Esophagus muscularis mucosa (tissue), 4 donors: ENCODE measurements around the gene RYR1. TPM values are rescaled to one million over a fixed set of nuclear protein-coding genes. Genes with fewer than 3 reads are reported as not detected.

Experiments
- DNase-seq: peaks from one replicate; pipeline ENCODE4 v3.0.0-alpha.2; 2017; ENCODE audit errors: extremely low spot score
- H3K27ac ChIP-seq, 4 donors: fragments of 200-600 bp; sonication (generic); replicated peaks in 1 of 4; 1 replicate in 3 of 4; 2 replicates in 1 of 4; pipeline ENCODE4 v1.5.1; 2016 to 2019; ENCODE audit warnings: mild to moderate bottlenecking in 1 of 4
- H3K27me3 ChIP-seq, 4 donors: fragments of 200-600 bp; sonication (generic); one replicate each; pipeline versions ENCODE4 v1.5.1 to v1.6.0; 2016 to 2019
- H3K36me3 ChIP-seq, 4 donors: fragments of 200-600 bp; sonication (generic); one replicate each; pipeline ENCODE4 v1.5.1; 2016 to 2019
- H3K4me1 ChIP-seq, 4 donors: fragments of 200-600 bp; sonication (generic); one replicate each; pipeline ENCODE4 v1.5.1; 2016 to 2019
- H3K4me3 ChIP-seq, 4 donors: fragments of 200-600 bp; sonication (generic); 1 replicate in 2 of 4; 2 replicates in 2 of 4; pipeline ENCODE4 v1.5.1; 2016 to 2019; ENCODE audit warnings: mild to moderate bottlenecking in 4 of 4, moderate library complexity in 1 of 4
- H3K9me3 ChIP-seq, 4 donors: fragments of 200-600 bp; sonication (generic); 1 replicate in 3 of 4; 2 replicates in 1 of 4; pipeline ENCODE4 v1.5.1; 2016 to 2019
- EP300 ChIP-seq: sonication (generic); formaldehyde crosslinking; IDR thresholded peaks from one replicate; pipeline ENCODE4 v1.6.1; 2017; ENCODE audit warnings: antibody characterized with exemption
- POLR2A ChIP-seq: fragments of 450-650 bp; IDR thresholded peaks from one replicate; pipeline ENCODE4 v1.6.1; 2017; ENCODE audit warnings: antibody characterized with exemption, moderate library complexity, mild to moderate bottlenecking, low read depth
- POLR2AphosphoS5 ChIP-seq, 2 donors: sonication (generic); formaldehyde crosslinking; IDR thresholded peaks; one replicate each; pipeline ENCODE4 v1.6.1; 2017; ENCODE audit warnings: antibody characterized with exemption in 2 of 2
- WGBS: methylation state at CpG from one replicate; pipeline ENCODE4 v1.1.5; 2018; 5-methylcytosine and 5-hydroxymethylcytosine counted together
- intact Hi-C: fragments of 100-400 bp; cut with DNase I; formaldehyde crosslinking; loops from one replicate; pipeline ENCODE4 v1.15.1; 2023
- total RNA-seq, 4 donors: library from RNA; depleted of rRNA; stranded (reverse); fragments of >200 nt; gene quantifications; one replicate each; pipeline versions ENCODE4 v1.1.0 to v1.2.1, GENCODE V29; 2016
- TF ChIP-seq, protein P1 (sequence below), 3 experiments: fragments of 200-600 bp in 2 of 3; fragments of 450-650 bp in 1 of 3; sonication (generic) in 2 of 3; IDR thresholded peaks; one replicate each; pipeline ENCODE4 v1.5.1; 2017 to 2019; ENCODE audit warnings: antibody characterized with exemption in 3 of 3, mild to moderate bottlenecking in 2 of 3, moderate library complexity in 1 of 3

Gene RYR1
- total RNA-seq, 4 donors from 2014 or later, result 0.99 to 4.0 (median 2.7) TPM

DNA sequence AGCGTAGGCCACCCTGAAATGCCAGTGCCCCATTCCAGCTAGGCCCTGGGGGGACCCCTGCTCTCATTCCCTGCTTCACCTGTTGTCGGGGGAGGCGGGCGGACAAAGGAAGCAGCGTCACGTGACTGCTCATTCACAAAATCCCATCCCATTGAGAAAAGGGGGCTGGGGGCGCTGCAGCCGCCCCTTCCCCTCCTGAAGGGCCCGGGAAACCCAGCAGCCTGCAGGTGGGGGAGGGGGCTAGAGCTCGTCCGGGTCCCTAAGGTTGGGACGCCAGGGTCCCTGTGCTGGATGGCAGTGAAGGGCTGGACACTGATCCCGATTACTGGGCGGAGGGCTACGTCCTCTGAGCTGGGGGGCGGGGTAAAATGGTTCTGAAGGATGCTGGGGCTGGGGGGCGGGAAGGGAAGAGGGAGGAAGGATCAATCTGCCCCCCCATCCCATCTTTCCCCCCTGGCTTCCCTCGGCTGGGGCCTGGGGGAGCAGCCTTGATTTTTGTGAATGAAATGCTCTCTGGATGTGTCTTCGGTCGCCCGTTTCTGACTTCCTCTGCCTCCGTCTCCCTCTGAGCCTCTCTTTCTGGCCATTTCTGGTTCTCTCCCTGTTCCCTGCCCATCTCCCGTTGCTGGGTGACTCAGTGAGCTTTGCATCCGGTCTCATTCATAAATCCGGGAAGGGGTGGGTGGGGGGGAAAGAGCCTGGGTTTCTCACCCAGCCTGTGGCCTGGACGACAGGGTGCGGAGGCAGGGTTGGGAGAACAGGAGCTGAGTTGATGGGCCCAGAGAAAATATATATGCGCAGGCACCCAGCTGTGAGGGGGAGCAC is 44.2 kb upstream of the RYR1 start:
- Histone ChIP-seq H3K4me3 (peak overlapping the region; percentile 49 to 72 (median 58)), H3K9me3 (no peaks in the 10 kb centered on the region), H3K36me3 (peaks cover 4 to 22% (median 21%) of the 10 kb centered on the region in 4 donors), H3K27me3 (peaks cover 0 to 56% (median 6%) of the 10 kb centered on the region in 4 donors), H3K4me1 (peaks cover 33 to 47% (median 43%) of the 10 kb centered on the region in 4 donors), H3K27ac (peak overlapping the region; percentile 40 to 75 (median 72))
- intact Hi-C loops, result no loop called here
- 8% methylated on average over 23 of the region's 28 CpGs for WGBS
- no peak for DNase-seq
- TF ChIP-seq EP300 (no peak), POLR2A (no peak), POLR2AphosphoS5 (IDR thresholded peaks at IDR 0.05) (no peak)
- TF ChIP-seq, protein P1, sequence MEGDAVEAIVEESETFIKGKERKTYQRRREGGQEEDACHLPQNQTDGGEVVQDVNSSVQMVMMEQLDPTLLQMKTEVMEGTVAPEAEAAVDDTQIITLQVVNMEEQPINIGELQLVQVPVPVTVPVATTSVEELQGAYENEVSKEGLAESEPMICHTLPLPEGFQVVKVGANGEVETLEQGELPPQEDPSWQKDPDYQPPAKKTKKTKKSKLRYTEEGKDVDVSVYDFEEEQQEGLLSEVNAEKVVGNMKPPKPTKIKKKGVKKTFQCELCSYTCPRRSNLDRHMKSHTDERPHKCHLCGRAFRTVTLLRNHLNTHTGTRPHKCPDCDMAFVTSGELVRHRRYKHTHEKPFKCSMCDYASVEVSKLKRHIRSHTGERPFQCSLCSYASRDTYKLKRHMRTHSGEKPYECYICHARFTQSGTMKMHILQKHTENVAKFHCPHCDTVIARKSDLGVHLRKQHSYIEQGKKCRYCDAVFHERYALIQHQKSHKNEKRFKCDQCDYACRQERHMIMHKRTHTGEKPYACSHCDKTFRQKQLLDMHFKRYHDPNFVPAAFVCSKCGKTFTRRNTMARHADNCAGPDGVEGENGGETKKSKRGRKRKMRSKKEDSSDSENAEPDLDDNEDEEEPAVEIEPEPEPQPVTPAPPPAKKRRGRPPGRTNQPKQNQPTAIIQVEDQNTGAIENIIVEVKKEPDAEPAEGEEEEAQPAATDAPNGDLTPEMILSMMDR (IDR thresholded peaks at IDR 0.05), result no peak

DNA sequence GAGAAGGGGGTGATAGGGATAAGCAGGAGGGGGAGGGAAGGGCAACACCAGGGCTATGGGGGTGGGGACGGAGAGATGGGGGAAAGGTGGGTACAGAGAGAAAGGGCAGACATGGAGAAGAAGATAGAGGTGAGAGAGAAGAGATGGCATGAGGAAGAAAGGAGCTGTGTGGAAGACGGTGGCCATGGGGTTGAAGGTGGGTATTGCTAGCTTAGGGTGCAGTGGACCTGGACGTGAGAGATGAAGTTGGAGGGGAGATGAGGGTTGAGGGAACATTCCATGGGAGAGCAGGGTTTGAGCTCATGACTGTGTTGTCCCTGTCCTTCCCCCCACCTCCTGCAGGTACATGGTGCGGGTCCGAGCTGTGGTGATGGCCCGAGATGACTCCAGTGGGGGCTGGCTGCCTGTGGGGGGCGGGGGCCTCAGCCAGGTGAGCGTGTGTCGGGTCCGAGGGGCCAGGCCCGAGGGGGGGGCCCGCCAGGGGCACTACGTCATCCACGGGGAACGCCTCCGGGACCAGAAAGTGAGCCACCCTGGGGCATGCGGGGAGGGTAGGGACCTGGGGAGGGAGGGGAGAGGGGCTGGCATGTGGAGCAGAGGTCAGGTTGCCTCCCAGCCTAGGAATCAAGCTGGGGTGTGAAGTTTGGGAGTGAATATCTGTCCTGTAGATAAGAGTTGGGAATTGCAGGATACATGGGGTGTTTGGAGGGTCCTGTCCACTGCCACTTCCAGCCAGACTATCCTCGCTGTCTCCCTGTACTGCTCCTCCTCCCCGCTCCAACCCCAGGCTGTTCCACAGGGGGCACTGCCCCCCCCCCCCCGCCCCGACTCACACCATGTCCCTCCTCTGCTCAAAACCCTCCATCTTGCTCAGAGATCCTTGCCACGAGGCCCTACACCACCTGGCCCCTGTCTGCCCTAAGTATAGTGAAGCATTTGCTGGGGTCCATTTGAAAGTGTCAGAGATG is 43.2 kb upstream of the RYR1 start:
- no peak for DNase-seq
- WGBS, result 51% methylated on average over 19 of the region's 22 CpGs
- Histone ChIP-seq H3K4me1 (peaks cover 33 to 54% (median 47%) of the 10 kb centered on the region in 4 donors), H3K4me3 (no peak overlapping the region), H3K27me3 (peaks cover 3 to 56% (median 11%) of the 10 kb centered on the region in 4 donors), H3K9me3 (no peaks in the 10 kb centered on the region), H3K27ac (peak overlapping the region in 1 of 4 donors; percentile 30), H3K36me3 (peaks cover 0 to 14% (median 12%) of the 10 kb centered on the region in 4 donors)
- intact Hi-C loops, result no loop called here
- TF ChIP-seq, protein P1 (IDR thresholded peaks at IDR 0.05), result no peak
- TF ChIP-seq EP300 (no peak), POLR2A (no peak)

DNA sequence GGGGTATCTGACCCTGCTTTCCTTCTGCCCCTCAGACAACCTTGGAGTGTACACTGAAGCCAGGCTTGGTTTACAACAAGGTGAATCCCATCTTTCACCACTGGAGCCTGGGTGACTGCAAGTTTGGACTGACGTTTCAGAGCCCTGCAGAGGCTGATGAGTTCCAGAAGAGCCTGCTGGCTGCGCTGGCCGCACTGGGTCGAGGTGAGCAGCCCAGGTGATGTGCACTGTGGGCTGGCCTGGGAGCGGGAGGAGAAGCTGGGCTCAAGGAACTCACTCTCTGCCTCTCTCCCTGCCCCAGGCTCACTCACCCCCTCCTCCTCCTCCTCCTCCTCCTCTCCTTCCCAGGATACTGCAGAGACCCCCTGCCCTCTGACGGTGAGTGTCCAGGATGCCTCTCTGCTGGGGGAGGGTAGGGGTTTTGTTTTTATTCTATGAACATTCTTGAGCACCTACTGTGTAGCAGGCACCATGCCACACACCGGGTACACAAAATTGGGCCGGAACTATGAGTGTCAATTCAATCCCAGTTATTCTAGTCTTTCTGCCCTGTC is 41.5 kb upstream of the RYR1 start:
- Histone ChIP-seq H3K36me3 (no peaks in the 10 kb centered on the region), H3K9me3 (no peaks in the 10 kb centered on the region), H3K4me1 (peaks cover 25 to 43% (median 33%) of the 10 kb centered on the region in 4 donors), H3K27ac (no peak overlapping the region), H3K4me3 (no peak overlapping the region), H3K27me3 (peaks cover 0 to 56% (median 15%) of the 10 kb centered on the region in 4 donors)
- TF ChIP-seq EP300, result no peak
- TF ChIP-seq POLR2A, result no peak
- no peak for TF ChIP-seq POLR2AphosphoS5 (IDR thresholded peaks at IDR 0.05)
- TF ChIP-seq, protein P1 (IDR thresholded peaks at IDR 0.05), result no peak
- intact Hi-C loops, result no loop called here
- WGBS, result 51% methylated on average over 8 of the region's 8 CpGs
- no peak for DNase-seq

DNA sequence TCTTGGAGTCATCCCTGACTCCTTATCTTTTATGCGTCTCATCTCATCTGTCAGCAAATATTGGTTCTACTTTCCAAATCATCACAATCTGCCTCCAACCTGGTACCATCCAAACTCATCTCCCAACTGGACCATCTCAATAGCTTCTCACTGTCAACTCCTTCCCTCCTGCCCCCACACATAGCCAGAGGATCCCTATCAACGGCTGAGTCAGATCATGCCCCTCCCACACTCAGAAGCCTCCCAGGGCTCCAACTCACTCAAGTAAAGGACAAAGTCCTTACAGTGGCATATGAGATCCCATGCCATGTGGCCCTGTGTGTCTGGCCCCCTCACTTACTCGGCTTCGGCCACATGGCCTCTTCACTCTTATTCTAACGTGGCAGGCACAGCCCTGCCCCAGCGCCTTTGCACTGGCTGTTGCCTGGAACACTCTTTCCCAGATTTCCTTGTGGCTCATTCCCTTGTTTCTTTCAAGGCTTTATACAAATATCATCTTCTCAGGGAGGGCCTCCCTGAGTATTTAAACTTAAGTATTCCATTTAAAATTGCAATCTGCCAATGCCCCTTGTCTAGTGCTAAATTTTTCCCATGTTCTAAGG is 40.7 kb upstream of the RYR1 start:
- no peak overlapping the region for H3K4me3 ChIP-seq
- H3K27ac ChIP-seq, result no peak overlapping the region
- peaks cover 16 to 35% (median 25%) of the 10 kb centered on the region in 4 donors for H3K4me1 ChIP-seq
- H3K9me3 ChIP-seq, result no peaks in the 10 kb centered on the region
- no peaks in the 10 kb centered on the region for H3K36me3 ChIP-seq
- TF ChIP-seq EP300 (no peak), POLR2AphosphoS5 (IDR thresholded peaks at IDR 0.05) (no peak), POLR2A (no peak)
- TF ChIP-seq, protein P1 (IDR thresholded peaks at IDR 0.05), result no peak
- peaks cover 0 to 58% (median 19%) of the 10 kb centered on the region in 4 donors for H3K27me3 ChIP-seq
- DNase-seq, result no peak
- intact Hi-C loops, result no loop called here
- 76% methylated on average over 6 of the region's 6 CpGs for WGBS
